ENCODE data around the gene TMEM132C. TPM values are rescaled to one million over a fixed set of nuclear protein-coding genes. Genes with fewer than 3 reads are reported as not detected.

TMEM132C gene
- total RNA-seq, 6 experiments from 2014 or later: 0.04 to 0.19 (median 0.06) TPM; not detected in 3

DNA sequence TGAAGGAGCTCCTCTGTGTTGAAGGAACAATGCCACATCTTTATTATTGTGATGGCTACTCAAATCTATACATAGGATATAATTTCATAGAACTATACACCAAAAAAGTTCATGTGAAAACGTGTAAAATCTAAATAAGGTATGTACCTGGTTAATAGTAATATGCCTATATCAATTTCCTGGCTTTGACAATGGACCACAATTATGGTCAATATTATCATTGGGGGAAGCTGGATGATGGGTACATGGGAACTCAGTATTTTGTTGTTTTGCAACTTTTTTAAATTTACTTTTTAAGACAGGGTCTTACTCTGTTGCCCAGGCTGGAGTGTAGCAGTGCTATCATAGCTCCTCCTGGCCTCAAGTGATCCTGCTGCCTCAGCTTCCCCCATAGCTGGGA is 270.7 kb downstream of the TMEM132C start:
- ATAC-seq: no peak
- Histone ChIP-seq H3K9me3 (no peaks in the 10 kb centered on the region), H3K4me1 (no peaks in the 10 kb centered on the region), H3K36me3 (no peaks in the 10 kb centered on the region), H3K4me3 (no peak overlapping the region), H3K27ac (no peak overlapping the region), H3K27me3 (no peaks in the 10 kb centered on the region)
- no peak for DNase-seq
- intact Hi-C loops (cut with DNase I): no loop called here
- WGBS (ENCODE audit: insufficient coverage, low coverage, low lambda C conversion rate, missing lambda C conversion rate): 44% methylated on average over 1 of the region's 1 CpG
- TF ChIP-seq, protein P1, sequence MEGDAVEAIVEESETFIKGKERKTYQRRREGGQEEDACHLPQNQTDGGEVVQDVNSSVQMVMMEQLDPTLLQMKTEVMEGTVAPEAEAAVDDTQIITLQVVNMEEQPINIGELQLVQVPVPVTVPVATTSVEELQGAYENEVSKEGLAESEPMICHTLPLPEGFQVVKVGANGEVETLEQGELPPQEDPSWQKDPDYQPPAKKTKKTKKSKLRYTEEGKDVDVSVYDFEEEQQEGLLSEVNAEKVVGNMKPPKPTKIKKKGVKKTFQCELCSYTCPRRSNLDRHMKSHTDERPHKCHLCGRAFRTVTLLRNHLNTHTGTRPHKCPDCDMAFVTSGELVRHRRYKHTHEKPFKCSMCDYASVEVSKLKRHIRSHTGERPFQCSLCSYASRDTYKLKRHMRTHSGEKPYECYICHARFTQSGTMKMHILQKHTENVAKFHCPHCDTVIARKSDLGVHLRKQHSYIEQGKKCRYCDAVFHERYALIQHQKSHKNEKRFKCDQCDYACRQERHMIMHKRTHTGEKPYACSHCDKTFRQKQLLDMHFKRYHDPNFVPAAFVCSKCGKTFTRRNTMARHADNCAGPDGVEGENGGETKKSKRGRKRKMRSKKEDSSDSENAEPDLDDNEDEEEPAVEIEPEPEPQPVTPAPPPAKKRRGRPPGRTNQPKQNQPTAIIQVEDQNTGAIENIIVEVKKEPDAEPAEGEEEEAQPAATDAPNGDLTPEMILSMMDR (IDR thresholded peaks at IDR 0.05): no peak
- no peak for TF ChIP-seq POLR2A (IDR thresholded peaks at IDR 0.05)

DNA sequence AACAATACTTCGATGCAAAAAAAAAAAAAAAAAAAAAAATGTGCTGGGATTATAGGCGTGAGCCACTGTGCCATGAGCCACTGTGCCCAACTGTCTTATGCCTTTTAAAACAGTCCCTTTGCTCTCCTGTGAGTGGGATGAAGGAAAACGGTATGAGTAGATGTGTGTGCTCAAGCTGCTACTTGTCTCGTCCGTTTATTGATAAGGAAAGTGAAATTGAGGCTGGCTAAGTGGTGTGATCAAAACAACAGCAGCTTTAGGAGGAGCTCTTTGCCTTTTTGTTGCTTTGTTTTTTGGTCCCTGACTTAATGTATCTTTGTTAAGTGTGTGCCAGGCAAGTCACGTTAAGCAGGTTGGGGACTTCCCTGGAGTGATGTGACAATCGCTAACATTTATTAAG is 275.9 kb downstream of the TMEM132C start:
- intact Hi-C loops (cut with DNase I): no loop called here
- 50% methylated on average over 7 of the region's 7 CpGs for WGBS (ENCODE audit: insufficient coverage, low coverage, low lambda C conversion rate, missing lambda C conversion rate)
- no peak for DNase-seq

DNA sequence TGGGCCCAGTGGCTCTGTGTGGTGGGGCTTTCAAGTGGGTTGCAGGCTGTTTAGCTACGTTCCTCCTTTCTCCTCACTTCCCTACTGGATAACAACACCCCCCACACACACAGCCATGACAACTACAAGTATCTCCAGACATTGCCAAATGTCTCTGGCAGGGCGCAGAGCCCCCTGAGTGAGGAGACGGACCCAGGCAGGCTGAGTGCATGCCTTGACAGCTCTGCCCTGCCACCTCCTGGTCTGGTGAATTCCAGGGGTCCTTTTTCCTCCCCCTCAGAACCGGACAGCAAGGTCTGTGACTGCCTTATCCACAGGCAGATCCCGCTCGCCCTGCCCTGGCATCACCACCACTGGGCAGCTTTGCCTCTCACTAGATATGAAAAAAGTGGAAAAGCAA is 276.5 kb downstream of the TMEM132C start:
- Histone ChIP-seq H3K27ac (no peak overlapping the region), H3K4me3 (no peak overlapping the region), H3K36me3 (no peaks in the 10 kb centered on the region), H3K27me3 (no peaks in the 10 kb centered on the region), H3K9me3 (no peaks in the 10 kb centered on the region), H3K4me1 (no peaks in the 10 kb centered on the region)
- ATAC-seq (no peak), DNase-seq (no peak)
- WGBS (ENCODE audit: insufficient coverage, low coverage, low lambda C conversion rate, missing lambda C conversion rate): 57% methylated on average over 3 of the region's 6 CpGs
- intact Hi-C loops (cut with DNase I): no loop called here
- no peak for TF ChIP-seq POLR2A (IDR thresholded peaks at IDR 0.05)
- TF ChIP-seq, protein P1 (IDR thresholded peaks at IDR 0.05): no peak

More for the DNA sequence above, 275.9 kb downstream of the TMEM132C start:
- Histone ChIP-seq H3K27ac (no peak overlapping the region), H3K9me3 (no peaks in the 10 kb centered on the region), H3K4me1 (no peaks in the 10 kb centered on the region), H3K4me3 (no peak overlapping the region), H3K36me3 (no peaks in the 10 kb centered on the region), H3K27me3 (no peaks in the 10 kb centered on the region)
- no peak for ATAC-seq
- TF ChIP-seq POLR2A (IDR thresholded peaks at IDR 0.05): no peak
- TF ChIP-seq, protein P1 (IDR thresholded peaks at IDR 0.05): no peak

DNA sequence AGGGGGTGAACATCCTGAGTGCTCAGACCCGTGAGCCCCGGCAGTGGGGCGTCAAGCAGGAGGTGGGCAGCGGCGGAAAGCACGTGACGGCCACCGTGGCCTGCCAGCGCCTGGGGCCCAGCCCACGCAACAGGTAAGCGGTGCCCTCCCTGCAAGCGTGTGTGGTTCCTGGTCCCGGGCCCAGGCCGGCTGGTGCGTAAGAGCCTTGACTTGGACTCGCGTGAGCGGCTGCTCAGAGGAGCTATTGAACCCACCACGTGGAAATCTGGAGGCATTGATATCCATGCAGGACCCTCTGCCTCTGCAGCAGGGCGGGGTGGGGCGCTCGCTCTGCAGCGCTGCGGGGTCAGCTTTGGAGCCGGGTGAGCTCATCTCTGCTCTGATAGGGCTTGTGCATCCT is 277.0 kb downstream of the TMEM132C start:
- TF ChIP-seq POLR2A (IDR thresholded peaks at IDR 0.05): no peak
- TF ChIP-seq, protein P1 (IDR thresholded peaks at IDR 0.05): no peak
- H3K27me3 ChIP-seq: no peaks in the 10 kb centered on the region
- H3K4me1 ChIP-seq: no peaks in the 10 kb centered on the region
- no peaks in the 10 kb centered on the region for H3K36me3 ChIP-seq
- no peaks in the 10 kb centered on the region for H3K9me3 ChIP-seq
- WGBS (ENCODE audit: insufficient coverage, low coverage, low lambda C conversion rate, missing lambda C conversion rate): 61% methylated on average over 5 of the region's 25 CpGs
- DNase-seq: no peak
- intact Hi-C loops (cut with DNase I): no loop called here
- H3K4me3 ChIP-seq: no peak overlapping the region
- no peak overlapping the region for H3K27ac ChIP-seq
- ATAC-seq: peak in 1 of 4 donors; percentile 28

DNA sequence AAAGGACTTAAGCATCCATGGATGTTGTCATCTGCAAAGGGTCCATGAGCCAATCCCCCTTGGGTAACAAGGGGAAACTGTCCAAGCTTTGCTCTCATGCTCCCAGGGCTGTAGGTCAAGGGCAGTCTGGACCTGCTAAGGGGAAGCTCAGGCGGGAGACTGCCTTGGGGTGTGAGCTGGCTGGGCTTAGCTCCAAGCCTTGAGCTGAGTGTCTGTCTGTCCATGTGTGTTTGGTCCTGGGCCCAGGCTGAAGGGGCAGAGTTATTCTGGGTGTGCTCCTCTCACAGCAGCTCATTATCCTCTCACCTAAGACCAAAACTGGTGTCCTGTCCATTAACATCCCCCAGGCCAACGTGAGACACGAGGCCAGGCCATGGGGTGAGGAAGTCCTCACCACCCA is 282.0 kb downstream of the TMEM132C start:
- no peaks in the 10 kb centered on the region for H3K9me3 ChIP-seq
- no peaks in the 10 kb centered on the region for H3K36me3 ChIP-seq
- H3K4me1 ChIP-seq: no peaks in the 10 kb centered on the region
- intact Hi-C loops (cut with DNase I): no loop called here
- ATAC-seq: no peak
- DNase-seq: no peak
- H3K4me3 ChIP-seq: no peak overlapping the region
- WGBS (ENCODE audit: insufficient coverage, low coverage, low lambda C conversion rate, missing lambda C conversion rate): 86% methylated on average over 2 of the region's 3 CpGs
- TF ChIP-seq POLR2A (IDR thresholded peaks at IDR 0.05): no peak
- TF ChIP-seq, protein P1 (IDR thresholded peaks at IDR 0.05): no peak
- no peaks in the 10 kb centered on the region for H3K27me3 ChIP-seq
- no peak overlapping the region for H3K27ac ChIP-seq

All from right lobe of liver (tissue), 6 donors.